HepG2 (cell line): ENCODE results near the gene KIAA0232. TPM values are rescaled to one million over a fixed set of nuclear protein-coding genes. Genes with fewer than 3 reads are reported as not detected.

Experiments
- AHR ChIP-seq: IDR thresholded peaks from 2 replicates; pipeline ENCODE4 v1.6.1; 2018; ENCODE audit warnings: missing genetic modification reagents, missing compliant biosample characterization
- ATF1 ChIP-seq: IDR thresholded peaks from 2 replicates; pipeline ENCODE4 v1.6.1; 2016; ENCODE audit warnings: mild to moderate bottlenecking, control low read depth
- CBX5 ChIP-seq: sonication (generic); formaldehyde crosslinking; IDR thresholded peaks from 2 replicates; pipeline ENCODE4 v1.4.0; 2020; ENCODE audit warnings: missing genetic modification reagents, borderline replicate concordance
- EED ChIP-seq: sonication (generic); formaldehyde crosslinking; IDR thresholded peaks from 2 replicates; pipeline ENCODE4 v1.5.0; 2020; ENCODE audit warnings: mild to moderate bottlenecking, missing genetic modification reagents
- HOXA5 ChIP-seq: sonication (generic); formaldehyde crosslinking; IDR thresholded peaks from 2 replicates; pipeline ENCODE4 v1.4.0; 2020; ENCODE audit warnings: missing genetic modification reagents
- MAZ ChIP-seq, 2 experiments: sonication (generic) in 1 of 2; formaldehyde crosslinking in 1 of 2; IDR thresholded peaks; 2 replicates each; pipeline versions ENCODE4 v1.5.0 to v1.6.1; 2012 to 2020; ENCODE audit warnings: low read depth in 2 of 2, mild to moderate bottlenecking in 2 of 2, borderline replicate concordance in 1 of 2, improper control_type of control experiment in 1 of 2, low read length in 1 of 2, missing genetic modification reagents in 1 of 2, moderate library complexity in 1 of 2
- MIER3 ChIP-seq: IDR thresholded peaks from 2 replicates; pipeline ENCODE4 v1.6.1; 2016; ENCODE audit warnings: missing compliant biosample characterization, borderline replicate concordance
- PAF1 ChIP-seq: IDR thresholded peaks from 2 replicates; pipeline ENCODE4 v1.6.1; 2016; ENCODE audit warnings: missing genetic modification reagents, missing compliant biosample characterization
- PTBP1 ChIP-seq: fragments of 200-400 bp; formaldehyde crosslinking; IDR thresholded peaks from 2 replicates; pipeline ENCODE4 v1.6.1; 2018; ENCODE audit warnings: low read length, low read depth; ENCODE audit not compliant: poor library complexity, severe bottlenecking
- RFXAP ChIP-seq: sonication (generic); formaldehyde crosslinking; IDR thresholded peaks from 2 replicates; pipeline ENCODE4 v1.4.0; 2020; ENCODE audit warnings: missing genetic modification reagents, borderline replicate concordance
- SMYD3 ChIP-seq: sonication (generic); formaldehyde crosslinking; IDR thresholded peaks from 2 replicates; pipeline ENCODE4 v1.8.1; 2023; ENCODE audit warnings: mild to moderate bottlenecking, missing genetic modification reagents
- THYN1 ChIP-seq: sonication (generic); formaldehyde crosslinking; IDR thresholded peaks from 2 replicates; pipeline ENCODE4 v1.8.1; 2023; ENCODE audit warnings: low read depth, mild to moderate bottlenecking, moderate library complexity, missing genetic modification reagents, borderline replicate concordance
- ZBTB7B ChIP-seq: sonication (generic); formaldehyde crosslinking; IDR thresholded peaks from 2 replicates; pipeline ENCODE4 v1.4.0; 2020; ENCODE audit warnings: missing genetic modification reagents
- ZNF709 ChIP-seq: sonication (generic); formaldehyde crosslinking; IDR thresholded peaks from 2 replicates; pipeline ENCODE4 v1.5.0; 2020; ENCODE audit warnings: mild to moderate bottlenecking, missing genetic modification reagents
- ZNF766 ChIP-seq: sonication (generic); formaldehyde crosslinking; IDR thresholded peaks from 2 replicates; pipeline ENCODE4 v1.5.0; 2020; ENCODE audit warnings: missing genetic modification reagents, borderline replicate concordance
- ZNF850 ChIP-seq: sonication (generic); formaldehyde crosslinking; conservative IDR thresholded peaks from 2 replicates; pipeline ENCODE4 v1.9.0; 2021; ENCODE audit warnings: mild to moderate bottlenecking, missing genetic modification reagents
- polyA plus RNA-seq, 8 experiments: library from polyadenylated mRNA; depleted of rRNA in 3 of 8; stranded (reverse) in 7 of 8; unstranded in 1 of 8; fragments of >200 nt; fragmentation: Illumina TruSeq in 4 of 8; extraction: Trizol in 4 of 8; gene quantifications; 2 replicates each; pipeline versions ENCODE4 v1.2.1 to v1.2.3, GENCODE V29; 2011 to 2016; ENCODE audit warnings: low read depth in 4 of 8, missing spikeins in 1 of 8, mixed read lengths in 1 of 8; ENCODE audit not compliant: insufficient read depth in 1 of 8
- total RNA-seq, 5 experiments: library from RNA; depleted of rRNA; stranded (reverse); fragments of >200 nt; fragmentation: Illumina TruSeq; extraction: Trizol; gene quantifications; 2 replicates each; pipeline ENCODE4 v1.2.3, GENCODE V29; 2016; ENCODE audit warnings: low read depth in 1 of 5
- TF ChIP-seq, protein P1 (sequence below): sonication (generic); formaldehyde crosslinking; conservative IDR thresholded peaks from 2 replicates; pipeline ENCODE4 v1.5.0; 2020; ENCODE audit warnings: missing genetic modification reagents
- TF ChIP-seq, protein P2 (sequence below): sonication (generic); formaldehyde crosslinking; IDR thresholded peaks from 2 replicates; pipeline ENCODE4 v1.4.0; 2020; ENCODE audit warnings: mild to moderate bottlenecking, missing genetic modification reagents
- TF ChIP-seq, protein P3 (sequence below): sonication (generic); formaldehyde crosslinking; IDR thresholded peaks from 2 replicates; pipeline ENCODE4 v1.4.0; 2020; ENCODE audit warnings: mild to moderate bottlenecking, low read depth, missing genetic modification reagents
- TF ChIP-seq, protein P4 (sequence below): IDR thresholded peaks from 2 replicates; pipeline ENCODE4 v1.6.1; 2016; ENCODE audit warnings: mild to moderate bottlenecking, missing biosample characterization, missing genetic modification reagents
- TF ChIP-seq, protein P5 (sequence below): sonication (generic); formaldehyde crosslinking; conservative IDR thresholded peaks from 2 replicates; pipeline ENCODE4 v1.8.0; 2022; ENCODE audit warnings: missing genetic modification reagents
- TF ChIP-seq, protein P6 (sequence below): sonication (generic); formaldehyde crosslinking; IDR thresholded peaks from 2 replicates; pipeline ENCODE4 v1.8.0; 2022; ENCODE audit warnings: mild to moderate bottlenecking, missing genetic modification reagents, moderate library complexity

KIAA0232 gene
- total and polyA plus RNA-seq, 2 of the 13 experiments (the other 11 are each of a cell fraction or from before 2014, with no cell fraction given) = 7.8 to 17.1 TPM

DNA sequence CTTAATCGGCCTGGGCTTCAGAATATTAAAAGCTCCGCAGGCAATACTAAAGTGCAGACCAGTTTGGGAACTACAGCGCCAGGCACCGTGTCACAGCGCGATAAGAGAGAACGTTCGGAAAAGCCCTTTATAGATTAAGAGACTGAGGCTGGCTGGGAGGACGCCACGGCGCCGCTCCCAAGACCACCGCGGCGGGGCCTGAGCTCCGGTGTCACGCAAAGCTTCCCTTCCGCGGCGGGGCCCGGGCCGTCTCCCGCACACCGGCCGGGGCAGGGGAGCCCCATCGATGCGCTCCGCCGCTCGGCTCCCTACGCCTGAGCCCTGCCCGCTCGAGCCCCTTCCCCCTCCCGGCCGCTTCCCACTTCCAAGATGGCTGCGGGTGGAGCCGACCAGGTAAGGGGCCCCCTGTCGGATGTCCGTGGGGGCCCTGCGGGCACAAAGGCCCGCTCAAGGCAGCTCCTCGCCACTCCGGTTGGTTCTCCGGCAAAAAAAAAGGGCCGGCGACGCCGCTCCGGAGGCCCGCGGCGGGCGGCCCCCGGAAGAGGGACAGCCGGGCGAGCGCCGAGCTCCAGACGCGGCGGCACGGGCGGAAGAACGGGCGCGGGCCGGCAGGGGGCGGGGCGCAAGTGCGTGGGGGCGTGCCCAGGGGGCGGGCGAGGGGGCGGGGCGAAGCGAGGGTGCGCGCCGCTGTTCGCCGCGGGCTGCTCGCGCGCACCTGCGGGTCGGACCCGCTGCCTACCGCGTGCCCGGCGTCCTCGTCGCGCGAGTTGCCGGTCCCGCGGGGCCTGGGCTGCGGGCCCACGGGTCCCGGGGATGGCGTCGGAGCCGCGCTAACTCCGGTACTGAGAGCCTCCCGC is 126.8 kb downstream of the KIAA0232 start, which contains the start of gene TBC1D14 (continued):
- TF ChIP-seq ZNF850 (CRISPR knock-in tag) (no peak), MAZ (IDR thresholded peaks at IDR 0.05; ENCODE audit: borderline replicate concordance, low read depth, low read length) (peak; percentile 67), MAZ (CRISPR knock-in tag; IDR thresholded peaks at IDR 0.05; ENCODE audit: low read depth) (0 out of 2 replicates have a peak, but pooled peaks have one; percentile 57), SMYD3 (0 out of 2 replicates have a peak, but pooled peaks have one; percentile 61), CBX5 (CRISPR knock-in tag) (no peak), ATF1 (CRISPR knock-in tag) (no peak), MIER3 (CRISPR knock-in tag) (no peak), ZBTB7B (CRISPR knock-in tag) (0 out of 2 replicates have a peak, but pooled peaks have one; percentile 27), EED (CRISPR knock-in tag) (no peak), HOXA5 (CRISPR knock-in tag) (no peak), THYN1 (CRISPR knock-in tag) (no peak), RFXAP (peak; percentile 42; the same call in 1 of the 2 replicates), ZNF709 (CRISPR knock-in tag) (no peak), PTBP1 (no peak), ZNF766 (no peak; the same call in 1 of the 2 replicates), AHR (CRISPR knock-in tag) (peak; percentile 79; the same call in 1 of the 2 replicates), PAF1 (no peak; the same call in 1 of the 2 replicates)
- TF ChIP-seq, protein P1, sequence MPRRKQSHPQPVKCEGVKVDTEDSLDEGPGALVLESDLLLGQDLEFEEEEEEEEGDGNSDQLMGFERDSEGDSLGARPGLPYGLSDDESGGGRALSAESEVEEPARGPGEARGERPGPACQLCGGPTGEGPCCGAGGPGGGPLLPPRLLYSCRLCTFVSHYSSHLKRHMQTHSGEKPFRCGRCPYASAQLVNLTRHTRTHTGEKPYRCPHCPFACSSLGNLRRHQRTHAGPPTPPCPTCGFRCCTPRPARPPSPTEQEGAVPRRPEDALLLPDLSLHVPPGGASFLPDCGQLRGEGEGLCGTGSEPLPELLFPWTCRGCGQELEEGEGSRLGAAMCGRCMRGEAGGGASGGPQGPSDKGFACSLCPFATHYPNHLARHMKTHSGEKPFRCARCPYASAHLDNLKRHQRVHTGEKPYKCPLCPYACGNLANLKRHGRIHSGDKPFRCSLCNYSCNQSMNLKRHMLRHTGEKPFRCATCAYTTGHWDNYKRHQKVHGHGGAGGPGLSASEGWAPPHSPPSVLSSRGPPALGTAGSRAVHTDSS = no peak
- TF ChIP-seq, protein P2, sequence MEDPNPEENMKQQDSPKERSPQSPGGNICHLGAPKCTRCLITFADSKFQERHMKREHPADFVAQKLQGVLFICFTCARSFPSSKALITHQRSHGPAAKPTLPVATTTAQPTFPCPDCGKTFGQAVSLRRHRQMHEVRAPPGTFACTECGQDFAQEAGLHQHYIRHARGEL = no peak
- TF ChIP-seq, protein P3, sequence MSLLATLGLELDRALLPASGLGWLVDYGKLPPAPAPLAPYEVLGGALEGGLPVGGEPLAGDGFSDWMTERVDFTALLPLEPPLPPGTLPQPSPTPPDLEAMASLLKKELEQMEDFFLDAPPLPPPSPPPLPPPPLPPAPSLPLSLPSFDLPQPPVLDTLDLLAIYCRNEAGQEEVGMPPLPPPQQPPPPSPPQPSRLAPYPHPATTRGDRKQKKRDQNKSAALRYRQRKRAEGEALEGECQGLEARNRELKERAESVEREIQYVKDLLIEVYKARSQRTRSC (CRISPR knock-in tag) = no peak
- TF ChIP-seq, protein P4, sequence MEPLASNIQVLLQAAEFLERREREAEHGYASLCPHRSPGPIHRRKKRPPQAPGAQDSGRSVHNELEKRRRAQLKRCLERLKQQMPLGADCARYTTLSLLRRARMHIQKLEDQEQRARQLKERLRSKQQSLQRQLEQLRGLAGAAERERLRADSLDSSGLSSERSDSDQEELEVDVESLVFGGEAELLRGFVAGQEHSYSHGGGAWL (CRISPR knock-in tag) = no peak
- TF ChIP-seq, protein P5, sequence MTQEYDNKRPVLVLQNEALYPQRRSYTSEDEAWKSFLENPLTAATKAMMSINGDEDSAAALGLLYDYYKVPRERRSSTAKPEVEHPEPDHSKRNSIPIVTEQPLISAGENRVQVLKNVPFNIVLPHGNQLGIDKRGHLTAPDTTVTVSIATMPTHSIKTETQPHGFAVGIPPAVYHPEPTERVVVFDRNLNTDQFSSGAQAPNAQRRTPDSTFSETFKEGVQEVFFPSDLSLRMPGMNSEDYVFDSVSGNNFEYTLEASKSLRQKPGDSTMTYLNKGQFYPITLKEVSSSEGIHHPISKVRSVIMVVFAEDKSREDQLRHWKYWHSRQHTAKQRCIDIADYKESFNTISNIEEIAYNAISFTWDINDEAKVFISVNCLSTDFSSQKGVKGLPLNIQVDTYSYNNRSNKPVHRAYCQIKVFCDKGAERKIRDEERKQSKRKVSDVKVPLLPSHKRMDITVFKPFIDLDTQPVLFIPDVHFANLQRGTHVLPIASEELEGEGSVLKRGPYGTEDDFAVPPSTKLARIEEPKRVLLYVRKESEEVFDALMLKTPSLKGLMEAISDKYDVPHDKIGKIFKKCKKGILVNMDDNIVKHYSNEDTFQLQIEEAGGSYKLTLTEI = no peak
- TF ChIP-seq, protein P6, sequence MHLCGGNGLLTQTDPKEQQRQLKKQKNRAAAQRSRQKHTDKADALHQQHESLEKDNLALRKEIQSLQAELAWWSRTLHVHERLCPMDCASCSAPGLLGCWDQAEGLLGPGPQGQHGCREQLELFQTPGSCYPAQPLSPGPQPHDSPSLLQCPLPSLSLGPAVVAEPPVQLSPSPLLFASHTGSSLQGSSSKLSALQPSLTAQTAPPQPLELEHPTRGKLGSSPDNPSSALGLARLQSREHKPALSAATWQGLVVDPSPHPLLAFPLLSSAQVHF (CRISPR knock-in tag) = no peak
